Panc1 (cell line): ENCODE results near the gene DNER. TPM values are rescaled to one million over a fixed set of nuclear protein-coding genes. Genes with fewer than 3 reads are reported as not detected.

ENCODE experiments used
- ATAC-seq: fragments of 200-7000 bp; cut with Tn5 transposase; 2 replicates; pipeline ENCODE4 v1.9.1; 2020; ENCODE audit warnings: mild to moderate bottlenecking, moderate library complexity
- BruUV-seq: library from RNA; stranded (reverse); fragments of 400-500 nt; replicated peaks from 2 replicates; lab custom pipeline; 2021; lab: Mats Ljungman, UMichigan
- CTCF ChIA-PET: fragments of 300-600 bp; sonication (Branson Sonifier 250); formaldehyde crosslinking; loops from one replicate; lab custom pipeline; 2022; ENCODE audit warnings: antibody characterized with exemption; lab: Charles Lee
- POLR2A ChIA-PET: fragments of 300-600 bp; sonication (Branson Sonifier 250); formaldehyde crosslinking; loops from one replicate; lab custom pipeline; 2022; ENCODE audit warnings: antibody characterized with exemption; lab: Charles Lee
- DNase-seq: peaks from one replicate; pipeline ENCODE4 v3.0.0-alpha.2; 2010; ENCODE audit warnings: low read depth, low spot score
- H3K27ac ChIP-seq: 2 replicates; pipeline ENCODE4 v1.5.1; 2011; ENCODE audit warnings: mild to moderate bottlenecking, low read length, inconsistent platforms
- H3K27me3 ChIP-seq: fragments of 200-500 bp; sonication (Bioruptor generic); 2 replicates; pipeline ENCODE4 v1.6.0; 2014; ENCODE audit warnings: low read length, inconsistent platforms; ENCODE audit not compliant: control insufficient read depth, insufficient read depth
- H3K36me3 ChIP-seq: fragments of 200-500 bp; sonication (Bioruptor generic); 2 replicates; pipeline ENCODE4 v1.5.1; 2014; ENCODE audit warnings: inconsistent platforms, mild to moderate bottlenecking, low read length, moderate library complexity; ENCODE audit not compliant: control insufficient read depth, insufficient read depth
- H3K4me1 ChIP-seq: 2 replicates; pipeline ENCODE4 v1.5.1; 2011; ENCODE audit warnings: inconsistent platforms, mild to moderate bottlenecking, low read length, moderate library complexity; ENCODE audit not compliant: control insufficient read depth, insufficient read depth
- H3K4me3 ChIP-seq, 2 experiments: 2 replicates each; pipeline ENCODE4 v1.5.1; 2011 to 2012; ENCODE audit warnings: low read depth in 2 of 2, low read length in 2 of 2, mild to moderate bottlenecking in 2 of 2, inconsistent platforms in 1 of 2, moderate library complexity in 1 of 2
- H3K9me3 ChIP-seq: fragments of 200-500 bp; sonication (Bioruptor generic); 2 replicates; pipeline ENCODE4 v1.5.1; 2014; ENCODE audit warnings: low read depth, mild to moderate bottlenecking, inconsistent platforms, low read length, moderate library complexity; ENCODE audit not compliant: control insufficient read depth, insufficient read depth
- CTCF ChIP-seq: fragments of 450-650 bp; IDR thresholded peaks from 2 replicates; pipeline ENCODE4 v1.5.1; 2017; ENCODE audit warnings: mild to moderate bottlenecking
- POLR2AphosphoS5 ChIP-seq: IDR thresholded peaks from 2 replicates; pipeline ENCODE4 v1.6.1; 2012; ENCODE audit warnings: mild to moderate bottlenecking, low read depth, low read length, moderate library complexity
- SIN3A ChIP-seq: IDR thresholded peaks from 2 replicates; pipeline ENCODE4 v1.6.1; 2012; ENCODE audit warnings: low read depth, mild to moderate bottlenecking, low read length, moderate library complexity, borderline replicate concordance; ENCODE audit not compliant: insufficient read depth
- TCF7L2 ChIP-seq: IDR thresholded peaks from 2 replicates; pipeline ENCODE4 v1.6.1; 2011; ENCODE audit warnings: mild to moderate bottlenecking, low read depth, low read length, inconsistent platforms
- in situ Hi-C: cut with HindIII; loops from 2 replicates; pipeline ENCODE4 v1.10.0; 2016; ENCODE audit warnings: low sequenced_read_pairs, low pct_unique_long_range_greater_than_20kb
- intact Hi-C: fragments of 100-400 bp; cut with micrococcal nuclease; formaldehyde crosslinking; loops from one replicate; pipeline ENCODE4 v1.10.0; 2022; ENCODE audit not compliant: unreplicated experiment
- total RNA-seq: library from RNA; stranded (reverse); gene quantifications from one replicate; pipeline ENCODE4 v1.2.1, GENCODE V29; 2021; ENCODE audit not compliant: unreplicated experiment
- TF ChIP-seq, protein P1 (sequence below), 2 experiments: IDR thresholded peaks; 2 replicates each; pipeline ENCODE4 v1.6.1; 2011 to 2012; ENCODE audit warnings: low read depth in 2 of 2, control low read depth in 1 of 2, low read length in 1 of 2, mild to moderate bottlenecking in 1 of 2, moderate library complexity in 1 of 2; ENCODE audit not compliant: insufficient read depth in 1 of 2

DNER gene
- total RNA-seq, 1 experiment from 2014 or later, result 0.31 TPM

- BruUV-seq, result no TSS peak
- CTCF ChIA-PET, result no interaction called here
- no peak for DNase-seq
- POLR2A ChIA-PET, result no interaction called here
- H3K4me3 ChIP-seq, result no peak overlapping the region
- H3K27me3 ChIP-seq, result no peaks in the 10 kb centered on the region
- ATAC-seq, result no peak
- in situ Hi-C loops, result no loop called here
- H3K36me3 ChIP-seq, result no peaks in the 10 kb centered on the region
- intact Hi-C loops, result loop anchor here (5.0 kb wide), 1 partner anchor 283 kb away; no protein-coding TSS in a partner anchor
- TF ChIP-seq SIN3A (no peak), CTCF (no peak), POLR2AphosphoS5 (no peak), TCF7L2 (no peak)
- TF ChIP-seq, protein P1, sequence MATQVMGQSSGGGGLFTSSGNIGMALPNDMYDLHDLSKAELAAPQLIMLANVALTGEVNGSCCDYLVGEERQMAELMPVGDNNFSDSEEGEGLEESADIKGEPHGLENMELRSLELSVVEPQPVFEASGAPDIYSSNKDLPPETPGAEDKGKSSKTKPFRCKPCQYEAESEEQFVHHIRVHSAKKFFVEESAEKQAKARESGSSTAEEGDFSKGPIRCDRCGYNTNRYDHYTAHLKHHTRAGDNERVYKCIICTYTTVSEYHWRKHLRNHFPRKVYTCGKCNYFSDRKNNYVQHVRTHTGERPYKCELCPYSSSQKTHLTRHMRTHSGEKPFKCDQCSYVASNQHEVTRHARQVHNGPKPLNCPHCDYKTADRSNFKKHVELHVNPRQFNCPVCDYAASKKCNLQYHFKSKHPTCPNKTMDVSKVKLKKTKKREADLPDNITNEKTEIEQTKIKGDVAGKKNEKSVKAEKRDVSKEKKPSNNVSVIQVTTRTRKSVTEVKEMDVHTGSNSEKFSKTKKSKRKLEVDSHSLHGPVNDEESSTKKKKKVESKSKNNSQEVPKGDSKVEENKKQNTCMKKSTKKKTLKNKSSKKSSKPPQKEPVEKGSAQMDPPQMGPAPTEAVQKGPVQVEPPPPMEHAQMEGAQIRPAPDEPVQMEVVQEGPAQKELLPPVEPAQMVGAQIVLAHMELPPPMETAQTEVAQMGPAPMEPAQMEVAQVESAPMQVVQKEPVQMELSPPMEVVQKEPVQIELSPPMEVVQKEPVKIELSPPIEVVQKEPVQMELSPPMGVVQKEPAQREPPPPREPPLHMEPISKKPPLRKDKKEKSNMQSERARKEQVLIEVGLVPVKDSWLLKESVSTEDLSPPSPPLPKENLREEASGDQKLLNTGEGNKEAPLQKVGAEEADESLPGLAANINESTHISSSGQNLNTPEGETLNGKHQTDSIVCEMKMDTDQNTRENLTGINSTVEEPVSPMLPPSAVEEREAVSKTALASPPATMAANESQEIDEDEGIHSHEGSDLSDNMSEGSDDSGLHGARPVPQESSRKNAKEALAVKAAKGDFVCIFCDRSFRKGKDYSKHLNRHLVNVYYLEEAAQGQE (IDR thresholded peaks at IDR 0.05; ENCODE audit: insufficient read depth in 1 of 2, low read depth in 2 of 2, low read length in 1 of 2), result no peak
- H3K27ac ChIP-seq, result no peak overlapping the region
- no peaks in the 10 kb centered on the region for H3K4me1 ChIP-seq
- no peaks in the 10 kb centered on the region; the same call in 1 of the 2 replicates for H3K9me3 ChIP-seq
Measured at GRCh38 chr2:229434187-229434586, 280.2 kb downstream of the DNER start.

GRCh38 chr2:229433351-229433750, 281.0 kb downstream of the DNER start:
- Histone ChIP-seq H3K27me3 (no peaks in the 10 kb centered on the region), H3K36me3 (no peaks in the 10 kb centered on the region), H3K4me1 (no peaks in the 10 kb centered on the region), H3K9me3 (no peaks in the 10 kb centered on the region; the same call in 1 of the 2 replicates), H3K27ac (no peak overlapping the region), H3K4me3 (no peak overlapping the region)
- ChIA-PET POLR2A (no interaction called here), CTCF (no interaction called here)
- in situ Hi-C loops (no loop called here), intact Hi-C loops (loop anchor here (5.0 kb wide), 1 partner anchor 284 kb away; no protein-coding TSS in a partner anchor)
- ATAC-seq (no peak), DNase-seq (no peak)
- no TSS peak for BruUV-seq
- TF ChIP-seq CTCF, result no peak
- TF ChIP-seq SIN3A, result no peak
- TF ChIP-seq TCF7L2, result no peak
- TF ChIP-seq, protein P1 (IDR thresholded peaks at IDR 0.05; ENCODE audit: insufficient read depth in 1 of 2, low read depth in 2 of 2, low read length in 1 of 2), result no peak
- no peak for TF ChIP-seq POLR2AphosphoS5
